Fibroblast of pulmonary artery (primary cell): ENCODE measurements around the gene CDKN2A.

ENCODE experiments used
- DNase-seq: peaks from one replicate; pipeline ENCODE4 v3.0.0-alpha.2; 2010; ENCODE audit warnings: low read depth
- H3K4me3 ChIP-seq: replicated peaks from 2 replicates; pipeline ENCODE4 v1.5.1; 2011; ENCODE audit warnings: low read depth, mild to moderate bottlenecking, control low read depth, low read length, moderate library complexity
- TF ChIP-seq, protein P1 (sequence below): IDR thresholded peaks from 2 replicates; pipeline ENCODE4 v1.5.1; 2011; ENCODE audit warnings: mild to moderate bottlenecking, control low read depth, low read length, inconsistent platforms; ENCODE audit errors: missing control alignments

The CDKN2A gene

DNA sequence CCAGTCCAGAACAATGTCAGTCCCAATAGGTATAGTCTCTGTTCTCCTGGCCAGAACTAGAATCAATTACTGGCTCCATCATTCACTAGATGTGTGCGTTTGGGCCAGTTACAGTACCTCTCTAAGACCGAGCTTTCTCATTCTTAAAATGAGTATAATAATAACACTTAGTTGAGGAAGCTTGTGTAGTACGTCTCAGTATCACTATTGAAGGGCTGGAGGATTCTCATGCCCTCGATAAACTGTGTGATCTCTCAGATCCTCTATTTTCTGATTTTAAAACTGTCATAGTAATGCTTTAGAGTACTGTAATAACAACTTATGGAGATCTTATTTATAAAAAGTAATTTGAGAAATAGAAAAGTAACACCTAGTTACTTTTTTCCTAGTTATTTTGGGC is 50.7 kb downstream of the CDKN2A start:
- DNase-seq: no peak
- no peak overlapping the region for H3K4me3 ChIP-seq
- TF ChIP-seq, protein P1, sequence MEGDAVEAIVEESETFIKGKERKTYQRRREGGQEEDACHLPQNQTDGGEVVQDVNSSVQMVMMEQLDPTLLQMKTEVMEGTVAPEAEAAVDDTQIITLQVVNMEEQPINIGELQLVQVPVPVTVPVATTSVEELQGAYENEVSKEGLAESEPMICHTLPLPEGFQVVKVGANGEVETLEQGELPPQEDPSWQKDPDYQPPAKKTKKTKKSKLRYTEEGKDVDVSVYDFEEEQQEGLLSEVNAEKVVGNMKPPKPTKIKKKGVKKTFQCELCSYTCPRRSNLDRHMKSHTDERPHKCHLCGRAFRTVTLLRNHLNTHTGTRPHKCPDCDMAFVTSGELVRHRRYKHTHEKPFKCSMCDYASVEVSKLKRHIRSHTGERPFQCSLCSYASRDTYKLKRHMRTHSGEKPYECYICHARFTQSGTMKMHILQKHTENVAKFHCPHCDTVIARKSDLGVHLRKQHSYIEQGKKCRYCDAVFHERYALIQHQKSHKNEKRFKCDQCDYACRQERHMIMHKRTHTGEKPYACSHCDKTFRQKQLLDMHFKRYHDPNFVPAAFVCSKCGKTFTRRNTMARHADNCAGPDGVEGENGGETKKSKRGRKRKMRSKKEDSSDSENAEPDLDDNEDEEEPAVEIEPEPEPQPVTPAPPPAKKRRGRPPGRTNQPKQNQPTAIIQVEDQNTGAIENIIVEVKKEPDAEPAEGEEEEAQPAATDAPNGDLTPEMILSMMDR: no peak

- H3K4me3 ChIP-seq: no peak overlapping the region
- TF ChIP-seq, protein P1: no peak
- no peak for DNase-seq
Observed at GRCh38 chr9:21941337-21941995, 52.7 kb downstream of the CDKN2A start.

- peak; percentile 29 for DNase-seq
- TF ChIP-seq, protein P1: no peak
- H3K4me3 ChIP-seq: no peak overlapping the region
Observed at GRCh38 chr9:21936161-21936560, 58.0 kb downstream of the CDKN2A start.

DNA sequence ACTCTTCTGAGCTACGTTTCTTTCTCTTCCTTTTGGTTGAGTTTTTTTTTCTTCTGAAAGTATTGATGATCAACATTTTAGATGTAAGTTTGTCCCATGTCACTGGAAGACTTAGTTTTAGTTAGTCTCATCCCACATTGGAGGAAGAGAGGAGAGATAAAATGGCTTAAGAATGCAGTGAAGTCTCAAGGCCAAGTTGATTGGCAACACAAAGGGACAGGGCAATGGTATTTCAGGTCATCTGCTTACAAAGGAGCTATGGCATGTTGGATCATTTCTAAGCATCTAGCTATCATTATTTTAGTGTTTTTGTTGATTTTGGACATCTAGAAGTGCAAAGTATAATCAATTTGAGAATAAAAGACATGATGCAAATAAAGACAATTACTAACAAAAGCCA is 58.6 kb downstream of the CDKN2A start:
- H3K4me3 ChIP-seq: no peak overlapping the region
- TF ChIP-seq, protein P1: no peak
- DNase-seq: no peak

- TF ChIP-seq, protein P1: no peak
- peak; percentile 34 for DNase-seq
Observed at GRCh38 chr9:21933865-21934264, 60.3 kb downstream of the CDKN2A start.

DNA sequence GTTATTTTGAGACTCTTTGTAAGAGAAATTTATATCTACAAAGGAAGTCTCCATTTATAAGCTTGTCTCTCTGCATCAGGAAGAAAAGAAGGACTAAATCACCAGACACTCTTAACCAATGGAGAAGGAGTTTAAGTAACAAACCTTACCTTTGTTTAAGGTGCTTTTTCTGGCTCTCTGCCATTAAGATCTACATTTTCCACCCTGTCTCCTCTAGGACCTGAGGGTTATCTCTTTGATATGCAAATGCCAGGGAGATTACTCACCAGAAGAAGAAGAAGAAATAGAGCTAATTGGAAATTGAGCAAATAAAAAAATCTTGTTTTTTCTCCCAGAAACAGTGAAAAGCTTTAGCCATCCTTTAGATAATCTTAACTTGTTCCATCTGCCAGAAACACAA is 60.9 kb downstream of the CDKN2A start:
- no peak overlapping the region for H3K4me3 ChIP-seq
- TF ChIP-seq, protein P1: no peak
- no peak for DNase-seq

More at GRCh38 chr9:21933865-21934264, 60.3 kb downstream of the CDKN2A start:
- no peak overlapping the region for H3K4me3 ChIP-seq

DNA sequence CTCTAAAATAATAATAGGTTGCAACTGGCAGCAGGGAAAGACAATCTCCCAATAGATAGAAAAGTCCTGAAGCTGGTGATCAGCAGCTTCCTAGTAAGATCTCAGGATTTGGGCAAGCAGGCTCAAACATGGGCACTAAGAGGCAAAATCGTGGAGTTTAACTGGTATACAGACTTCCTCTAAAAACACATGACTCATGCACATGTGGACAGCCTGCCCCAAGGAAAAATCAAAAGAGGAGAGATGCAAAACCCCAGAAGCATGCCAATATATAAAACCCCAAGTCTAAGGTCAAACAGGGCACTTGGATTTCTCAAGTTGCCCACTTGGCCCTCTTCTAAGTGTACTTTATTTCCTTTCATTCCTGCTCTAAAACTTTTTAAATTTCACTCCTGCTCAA is 62.8 kb downstream of the CDKN2A start:
- H3K4me3 ChIP-seq: no peak overlapping the region
- TF ChIP-seq, protein P1: no peak
- DNase-seq: no peak
